NOMO-1 treated with dmso at 0.1 percent for 144 hours (cell line): ENCODE measurements around the gene PRKX.
"Not testable (repeated sequence)": the region's sequence is repeated elsewhere in the genome, so short reads cannot be mapped to it uniquely, and the experiment has no call there.

Experiments used
- DNase-seq: peaks from one replicate; lab custom pipeline; 2025; ENCODE audit not compliant: unreplicated experiment; lab: John Stamatoyannopoulos, UW

Gene PRKX

GRCh38 chrX:3585719-3586118 is 127.7 kb downstream of the PRKX start:
- no peak for DNase-seq

DNA sequence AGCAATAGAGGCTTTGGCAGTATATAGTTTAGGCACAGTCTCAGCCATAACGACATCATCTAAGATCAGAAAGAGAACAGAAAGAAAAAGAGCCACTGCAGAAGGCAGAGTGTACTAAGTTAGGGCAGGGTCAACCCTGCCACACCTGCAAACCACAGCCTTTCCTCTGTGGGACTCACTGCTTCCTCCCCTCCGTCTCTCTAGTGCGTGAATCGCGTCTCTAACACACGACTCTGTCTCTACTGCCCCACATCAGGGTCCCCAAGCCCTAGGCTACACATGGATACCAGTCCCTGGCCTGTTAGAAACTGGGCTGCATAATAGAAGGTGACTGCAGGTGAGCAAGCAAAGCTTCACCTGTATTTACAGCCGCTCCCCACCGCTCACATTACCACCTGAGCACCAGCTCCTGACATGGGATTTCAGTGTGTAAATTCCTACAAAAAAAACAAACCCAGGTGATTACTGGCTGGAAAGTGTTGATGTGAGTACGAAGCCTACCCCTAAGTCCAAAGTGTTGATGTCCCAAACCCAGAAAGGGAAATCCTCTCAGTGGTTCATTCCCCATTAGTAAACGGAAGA is 128.9 kb downstream of the PRKX start:
- no peak for DNase-seq

DNA sequence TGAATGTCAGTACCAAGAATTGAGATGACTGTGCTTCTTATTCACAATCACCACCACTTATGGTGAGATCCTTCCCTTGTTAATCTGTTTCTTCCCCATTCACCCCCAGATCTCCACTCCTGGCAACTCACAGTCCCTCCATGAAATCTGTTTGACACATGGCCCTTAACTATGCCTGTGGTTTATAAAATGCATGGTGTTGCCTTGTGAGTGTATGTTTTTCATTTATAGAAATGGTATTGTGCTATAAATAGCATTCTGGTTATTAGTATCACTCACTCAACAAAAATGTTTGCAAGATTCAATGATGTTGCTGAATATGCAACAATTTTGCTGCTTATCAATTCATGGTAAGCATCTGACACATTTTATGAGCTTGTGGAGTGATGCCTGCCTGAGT is 131.0 kb downstream of the PRKX start:
- no peak for DNase-seq

- no peak for DNase-seq
Measured at GRCh38 chrX:3581609-3582108, 131.8 kb downstream of the PRKX start.

- no peak for DNase-seq
Measured at GRCh38 chrX:3577551-3577950, 135.9 kb downstream of the PRKX start.

- DNase-seq = no peak
Measured at GRCh38 chrX:3576886-3577501, 136.5 kb downstream of the PRKX start.

DNA sequence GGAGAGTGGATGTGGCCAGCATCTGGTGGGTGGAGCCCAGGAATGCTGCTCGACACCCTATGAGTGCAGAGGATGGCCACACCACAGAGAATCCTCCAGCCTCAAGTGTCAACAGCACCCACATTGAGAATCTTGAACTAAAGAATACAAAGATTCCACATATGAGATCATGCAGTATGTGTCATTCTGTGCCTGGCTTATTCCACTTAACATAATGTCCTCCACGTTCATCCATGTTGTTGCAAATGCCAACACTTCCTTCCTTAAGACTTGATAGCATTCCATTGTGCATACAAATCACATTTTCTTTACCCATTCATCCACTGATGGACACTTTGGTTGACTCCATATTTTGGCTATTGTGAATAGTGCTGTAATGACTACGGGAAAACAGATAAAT is 145.8 kb downstream of the PRKX start:
- DNase-seq = no peak

DNA sequence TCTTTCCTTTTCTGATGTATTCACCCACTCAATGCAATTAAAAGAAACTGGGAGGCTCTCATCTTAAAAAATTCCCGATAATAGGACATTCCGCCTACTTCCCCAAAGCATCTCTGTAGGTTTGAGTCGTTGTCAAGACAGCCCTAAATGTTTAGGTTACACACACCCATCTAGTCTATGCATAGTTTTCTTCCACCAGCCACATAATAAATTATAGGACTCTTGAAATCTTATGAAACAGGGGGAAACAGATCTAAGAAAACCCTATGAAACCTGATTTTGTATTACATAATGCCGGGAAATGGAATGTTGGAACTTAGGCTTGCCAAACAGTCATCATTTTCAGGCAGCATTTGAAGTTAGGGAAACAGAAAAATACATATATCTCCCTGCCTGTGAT is 150.0 kb downstream of the PRKX start:
- DNase-seq = no peak

DNA sequence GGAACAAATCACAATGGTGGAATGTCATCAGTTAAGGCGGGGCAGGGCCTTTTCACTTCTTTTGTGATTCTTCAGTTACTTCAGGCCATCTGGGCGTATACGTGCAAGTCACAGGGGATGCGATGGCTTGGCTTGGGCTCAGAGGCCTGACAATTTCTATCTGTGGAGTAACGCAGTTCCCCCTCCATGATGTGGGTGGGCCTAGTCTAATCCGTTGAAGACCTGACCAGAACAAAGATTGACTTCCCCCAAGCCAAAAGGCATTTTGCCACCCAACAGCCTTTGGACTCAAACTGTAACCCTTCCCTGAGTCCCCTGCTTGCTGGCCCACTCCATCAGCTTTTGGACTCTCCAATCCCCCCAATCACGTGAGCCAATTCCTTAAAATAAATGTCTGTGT is 153.4 kb downstream of the PRKX start:
- not testable (repeated sequence) for DNase-seq
